ENCODE measurements around the gene AGBL4.

Gene AGBL4

GRCh38 chr1:49544615-49545014, 479.1 kb downstream of the AGBL4 start:
- FAIRE-seq = no peak

DNA sequence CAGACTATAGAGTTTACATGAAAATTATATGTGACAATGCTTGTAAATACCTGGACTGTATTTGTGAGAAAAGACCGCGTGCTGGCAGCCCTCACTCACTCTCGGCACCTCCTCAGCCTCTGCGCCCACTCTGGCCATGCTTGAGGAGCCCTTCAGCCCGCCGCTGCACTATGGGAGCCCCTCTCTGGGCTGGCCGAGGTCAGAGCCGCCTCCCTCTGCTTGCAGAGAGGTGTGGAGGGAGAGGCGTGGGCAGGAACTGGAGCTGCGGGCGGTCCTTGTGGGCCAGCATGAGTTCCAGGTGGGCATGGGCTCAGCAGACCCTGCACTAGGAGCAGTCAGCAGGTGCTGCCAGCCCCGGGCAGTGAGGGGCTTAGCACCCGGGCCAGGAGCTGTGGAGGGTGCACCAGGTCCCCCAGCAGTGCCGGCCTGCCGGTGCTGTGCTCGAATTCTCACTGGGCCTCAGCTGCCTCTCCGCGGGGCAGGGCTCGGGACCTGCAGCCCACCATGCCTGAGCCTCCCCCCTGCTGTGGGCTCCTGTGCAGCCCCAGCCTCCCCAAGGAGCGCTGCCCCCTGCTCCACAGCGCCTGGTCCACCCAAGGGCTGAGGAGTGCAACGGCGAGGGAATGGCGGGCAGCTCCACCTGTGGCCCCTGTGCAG, 482.5 kb downstream of the AGBL4 start:
- TF ChIP-seq TAF1 (IDR thresholded peaks at IDR 0.05; ENCODE audit: borderline replicate concordance, low read depth, low read length) (no peak), POLR2A (IDR thresholded peaks at IDR 0.05; ENCODE audit: low read depth, low read length) (no peak), POLR2AphosphoS5 (IDR thresholded peaks at IDR 0.05; ENCODE audit: low read depth, low read length) (no peak)
- FAIRE-seq (no peak), DNase-seq (ENCODE audit: insufficient read length) (no peak)

More at GRCh38 chr1:49544615-49545014, 479.1 kb downstream of the AGBL4 start:
- DNase-seq (ENCODE audit: insufficient read length) = no peak
- TF ChIP-seq TAF1 (IDR thresholded peaks at IDR 0.05; ENCODE audit: borderline replicate concordance, low read depth, low read length) (no peak), POLR2AphosphoS5 (IDR thresholded peaks at IDR 0.05; ENCODE audit: low read depth, low read length) (no peak), POLR2A (IDR thresholded peaks at IDR 0.05; ENCODE audit: low read depth, low read length) (no peak)

- no peak for FAIRE-seq
- TF ChIP-seq TAF1 (IDR thresholded peaks at IDR 0.05; ENCODE audit: borderline replicate concordance, low read depth, low read length) (no peak), POLR2AphosphoS5 (IDR thresholded peaks at IDR 0.05; ENCODE audit: low read depth, low read length) (no peak), POLR2A (IDR thresholded peaks at IDR 0.05; ENCODE audit: low read depth, low read length) (no peak)
- DNase-seq (ENCODE audit: insufficient read length) = no peak
Measured at GRCh38 chr1:49527606-49528305, 496.0 kb downstream of the AGBL4 start.

DNA sequence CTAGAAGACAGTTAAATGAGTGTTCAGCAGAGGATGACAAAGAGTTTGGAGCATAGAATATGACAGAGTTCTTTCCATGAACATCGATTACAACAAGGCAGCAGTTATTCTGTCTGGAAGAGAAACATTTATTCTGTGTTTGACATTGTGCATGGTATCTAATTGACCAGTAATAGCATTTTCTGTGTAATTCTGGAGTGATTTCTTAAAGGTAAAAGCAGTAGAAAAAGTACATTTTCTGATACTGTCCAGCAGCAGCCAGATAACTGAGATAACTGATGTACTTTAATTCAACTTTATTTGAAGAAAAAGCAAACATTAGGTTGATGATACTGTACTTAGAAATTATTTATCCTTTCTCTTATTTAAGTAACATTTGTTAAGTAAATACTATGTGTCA, 497.1 kb downstream of the AGBL4 start:
- no peak for DNase-seq (ENCODE audit: insufficient read length)
- no peak for FAIRE-seq
- TF ChIP-seq TAF1 (IDR thresholded peaks at IDR 0.05; ENCODE audit: borderline replicate concordance, low read depth, low read length) (no peak), POLR2A (IDR thresholded peaks at IDR 0.05; ENCODE audit: low read depth, low read length) (no peak), POLR2AphosphoS5 (IDR thresholded peaks at IDR 0.05; ENCODE audit: low read depth, low read length) (no peak)

- DNase-seq (ENCODE audit: insufficient read length) (no peak), FAIRE-seq (no peak)
- TF ChIP-seq POLR2AphosphoS5 (IDR thresholded peaks at IDR 0.05; ENCODE audit: low read depth, low read length) (no peak), TAF1 (IDR thresholded peaks at IDR 0.05; ENCODE audit: borderline replicate concordance, low read depth, low read length) (no peak), POLR2A (IDR thresholded peaks at IDR 0.05; ENCODE audit: low read depth, low read length) (no peak)
Measured at GRCh38 chr1:49523764-49524163, 500.0 kb downstream of the AGBL4 start.

DNA sequence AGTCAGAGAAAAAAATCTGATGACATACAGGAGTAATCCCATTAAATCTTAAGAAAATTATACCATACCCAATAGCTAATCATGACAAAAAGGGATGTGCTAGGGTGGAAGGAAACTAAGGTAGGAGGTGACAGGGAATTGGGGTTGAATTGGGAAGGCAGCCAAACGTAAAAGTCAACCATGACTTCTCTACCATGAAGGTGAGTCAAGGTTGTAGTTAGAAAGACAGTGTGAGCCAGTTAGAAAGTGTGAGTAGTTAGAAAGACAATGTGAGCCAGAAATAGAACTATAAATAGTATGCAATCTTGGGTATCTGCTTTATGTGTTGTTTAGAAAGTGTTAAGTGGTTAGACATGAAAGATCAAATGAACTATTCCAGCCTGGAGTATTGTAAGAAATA, 556.8 kb downstream of the AGBL4 start:
- DNase-seq (ENCODE audit: insufficient read length) = no peak
- TF ChIP-seq POLR2AphosphoS5 (IDR thresholded peaks at IDR 0.05; ENCODE audit: low read depth, low read length) = no peak
- TF ChIP-seq POLR2A (IDR thresholded peaks at IDR 0.05; ENCODE audit: low read depth, low read length) = no peak
- FAIRE-seq = no peak

DNA sequence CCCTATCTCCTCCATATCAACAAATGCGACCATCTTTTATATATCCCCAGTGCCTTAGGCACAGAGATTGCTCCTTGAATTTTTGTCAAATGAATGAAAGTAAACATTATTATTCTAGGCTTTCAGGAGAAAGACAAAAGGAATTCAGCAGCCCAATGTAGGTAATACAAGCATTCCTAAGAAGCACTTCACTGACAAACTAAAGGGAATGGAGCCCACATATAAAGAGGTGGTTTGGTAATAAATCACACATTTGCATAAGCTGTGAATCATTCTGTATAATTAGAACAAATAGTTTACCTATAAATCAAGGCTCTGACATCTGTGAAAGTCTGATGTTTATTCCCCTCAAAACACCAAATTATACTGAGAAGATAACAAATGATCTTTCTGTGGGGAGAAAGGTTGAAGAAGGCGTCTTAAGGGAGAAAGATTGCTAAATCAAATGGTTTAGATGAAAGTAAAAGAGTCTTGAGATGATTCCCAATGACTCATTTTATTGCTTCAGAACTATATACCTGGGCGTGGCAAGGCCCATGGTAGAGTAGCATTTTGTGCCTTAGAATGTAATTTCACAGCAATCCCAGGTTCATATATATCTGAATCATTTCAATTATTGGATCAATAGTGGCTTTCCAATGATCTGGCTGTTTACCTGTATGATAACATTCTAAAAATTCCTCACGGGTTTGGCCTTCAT, 558.1 kb downstream of the AGBL4 start:
- DNase-seq (ENCODE audit: insufficient read length) = no peak
- TF ChIP-seq POLR2AphosphoS5 (IDR thresholded peaks at IDR 0.05; ENCODE audit: low read depth, low read length) = no peak
- TF ChIP-seq POLR2A (IDR thresholded peaks at IDR 0.05; ENCODE audit: low read depth, low read length) = no peak
- TF ChIP-seq TAF1 (IDR thresholded peaks at IDR 0.05; ENCODE audit: borderline replicate concordance, low read depth, low read length) = no peak
- FAIRE-seq = no peak

GRCh38 chr1:49448200-49448599, 575.6 kb downstream of the AGBL4 start:
- TF ChIP-seq POLR2AphosphoS5 (IDR thresholded peaks at IDR 0.05; ENCODE audit: low read depth, low read length) = no peak
- no peak for TF ChIP-seq POLR2A (IDR thresholded peaks at IDR 0.05; ENCODE audit: low read depth, low read length)
- TF ChIP-seq TAF1 (IDR thresholded peaks at IDR 0.05; ENCODE audit: borderline replicate concordance, low read depth, low read length) = no peak
- no peak for FAIRE-seq
- DNase-seq (ENCODE audit: insufficient read length) = no peak

GRCh38 chr1:49436865-49437264, 586.9 kb downstream of the AGBL4 start:
- FAIRE-seq (no peak), DNase-seq (ENCODE audit: insufficient read length) (no peak)
- no peak for TF ChIP-seq POLR2A (IDR thresholded peaks at IDR 0.05; ENCODE audit: low read depth, low read length)
- no peak for TF ChIP-seq TAF1 (IDR thresholded peaks at IDR 0.05; ENCODE audit: borderline replicate concordance, low read depth, low read length)
- TF ChIP-seq POLR2AphosphoS5 (IDR thresholded peaks at IDR 0.05; ENCODE audit: low read depth, low read length) = no peak

GRCh38 chr1:49435291-49435690, 588.5 kb downstream of the AGBL4 start:
- TF ChIP-seq TAF1 (IDR thresholded peaks at IDR 0.05; ENCODE audit: borderline replicate concordance, low read depth, low read length) (no peak), POLR2A (IDR thresholded peaks at IDR 0.05; ENCODE audit: low read depth, low read length) (no peak), POLR2AphosphoS5 (IDR thresholded peaks at IDR 0.05; ENCODE audit: low read depth, low read length) (no peak)
- no peak for DNase-seq (ENCODE audit: insufficient read length)
- no peak for FAIRE-seq

GRCh38 chr1:49424782-49425181, 599.0 kb downstream of the AGBL4 start:
- FAIRE-seq = no peak
- TF ChIP-seq POLR2A (IDR thresholded peaks at IDR 0.05; ENCODE audit: low read depth, low read length) (no peak), TAF1 (IDR thresholded peaks at IDR 0.05; ENCODE audit: borderline replicate concordance, low read depth, low read length) (no peak), POLR2AphosphoS5 (IDR thresholded peaks at IDR 0.05; ENCODE audit: low read depth, low read length) (no peak)
- DNase-seq (ENCODE audit: insufficient read length) = no peak

Data from GM12892 (cell line).